Neural cell (in vitro differentiated cells): ENCODE results near the gene IMMP2L.

ENCODE experiments used
- EP300 ChIP-seq: fragments of 450-650 bp; conservative IDR thresholded peaks from 2 replicates; pipeline ENCODE4 v1.6.1; 2014; ENCODE audit warnings: antibody characterized with exemption, mild to moderate bottlenecking, moderate library complexity; ENCODE audit not compliant: poor library complexity, severe bottlenecking
- EZH2 ChIP-seq: fragments of 200-600, 300-800 bp; shearing (Covaris generic), sonication (generic); IDR thresholded peaks from 2 replicates; pipeline ENCODE4 v1.6.1; 2014; ENCODE audit warnings: antibody characterized with exemption, low read length, borderline replicate concordance, mild to moderate bottlenecking; ENCODE audit not compliant: insufficient read depth, poor library complexity, severe bottlenecking
- MXI1 ChIP-seq: fragments of 450-650 bp; conservative IDR thresholded peaks from 2 replicates; pipeline ENCODE4 v1.6.1; 2014; ENCODE audit warnings: antibody characterized with exemption, mild to moderate bottlenecking; ENCODE audit not compliant: poor library complexity, severe bottlenecking
- POLR2AphosphoS5 ChIP-seq: IDR thresholded peaks from 2 replicates; pipeline ENCODE4 v1.6.1; 2012
- RAD21 ChIP-seq: fragments of 450-650 bp; conservative IDR thresholded peaks from 2 replicates; pipeline ENCODE4 v1.6.1; 2014; ENCODE audit warnings: antibody characterized with exemption, mild to moderate bottlenecking, moderate library complexity
- SMC3 ChIP-seq: fragments of 450-650 bp; conservative IDR thresholded peaks from 2 replicates; pipeline ENCODE4 v1.6.1; 2014; ENCODE audit warnings: antibody characterized with exemption, mild to moderate bottlenecking, moderate library complexity; ENCODE audit not compliant: poor library complexity
- TAF1 ChIP-seq: IDR thresholded peaks from 2 replicates; pipeline ENCODE4 v1.6.1; 2012; ENCODE audit warnings: low read depth
- TF ChIP-seq, protein P1 (sequence below): fragments of 450-650 bp; IDR thresholded peaks from 2 replicates; pipeline ENCODE4 v1.5.1; 2014; ENCODE audit warnings: antibody characterized with exemption, mild to moderate bottlenecking, moderate library complexity; ENCODE audit not compliant: poor library complexity, severe bottlenecking
- TF ChIP-seq, protein P2 (sequence below): IDR thresholded peaks from 2 replicates; pipeline ENCODE4 v1.6.1; 2012; ENCODE audit warnings: borderline replicate concordance

DNA sequence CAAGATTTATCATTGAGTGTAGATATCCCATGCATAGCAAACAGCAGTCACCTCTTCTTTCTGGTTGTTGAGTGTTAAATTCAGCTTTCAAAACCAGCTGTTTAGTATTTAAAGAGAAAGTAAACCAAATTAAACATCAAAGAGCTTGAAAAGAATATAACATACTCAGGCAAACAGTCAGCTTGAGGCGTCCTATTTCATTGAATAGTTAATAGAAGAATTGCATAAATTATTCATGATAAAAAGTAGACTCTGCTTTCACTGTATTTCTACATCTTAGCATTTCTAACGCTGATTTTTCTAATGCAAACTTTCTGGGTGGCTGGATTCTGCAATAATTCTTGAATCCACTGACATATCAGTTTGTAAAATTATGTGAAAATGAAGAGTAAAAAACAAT, 935.9 kb downstream of the IMMP2L start:
- no peak for TF ChIP-seq TAF1
- no peak for TF ChIP-seq POLR2AphosphoS5
- TF ChIP-seq, protein P1, sequence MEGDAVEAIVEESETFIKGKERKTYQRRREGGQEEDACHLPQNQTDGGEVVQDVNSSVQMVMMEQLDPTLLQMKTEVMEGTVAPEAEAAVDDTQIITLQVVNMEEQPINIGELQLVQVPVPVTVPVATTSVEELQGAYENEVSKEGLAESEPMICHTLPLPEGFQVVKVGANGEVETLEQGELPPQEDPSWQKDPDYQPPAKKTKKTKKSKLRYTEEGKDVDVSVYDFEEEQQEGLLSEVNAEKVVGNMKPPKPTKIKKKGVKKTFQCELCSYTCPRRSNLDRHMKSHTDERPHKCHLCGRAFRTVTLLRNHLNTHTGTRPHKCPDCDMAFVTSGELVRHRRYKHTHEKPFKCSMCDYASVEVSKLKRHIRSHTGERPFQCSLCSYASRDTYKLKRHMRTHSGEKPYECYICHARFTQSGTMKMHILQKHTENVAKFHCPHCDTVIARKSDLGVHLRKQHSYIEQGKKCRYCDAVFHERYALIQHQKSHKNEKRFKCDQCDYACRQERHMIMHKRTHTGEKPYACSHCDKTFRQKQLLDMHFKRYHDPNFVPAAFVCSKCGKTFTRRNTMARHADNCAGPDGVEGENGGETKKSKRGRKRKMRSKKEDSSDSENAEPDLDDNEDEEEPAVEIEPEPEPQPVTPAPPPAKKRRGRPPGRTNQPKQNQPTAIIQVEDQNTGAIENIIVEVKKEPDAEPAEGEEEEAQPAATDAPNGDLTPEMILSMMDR, result no peak
- no peak for TF ChIP-seq EZH2
- TF ChIP-seq EP300, result no peak
- TF ChIP-seq, protein P2, sequence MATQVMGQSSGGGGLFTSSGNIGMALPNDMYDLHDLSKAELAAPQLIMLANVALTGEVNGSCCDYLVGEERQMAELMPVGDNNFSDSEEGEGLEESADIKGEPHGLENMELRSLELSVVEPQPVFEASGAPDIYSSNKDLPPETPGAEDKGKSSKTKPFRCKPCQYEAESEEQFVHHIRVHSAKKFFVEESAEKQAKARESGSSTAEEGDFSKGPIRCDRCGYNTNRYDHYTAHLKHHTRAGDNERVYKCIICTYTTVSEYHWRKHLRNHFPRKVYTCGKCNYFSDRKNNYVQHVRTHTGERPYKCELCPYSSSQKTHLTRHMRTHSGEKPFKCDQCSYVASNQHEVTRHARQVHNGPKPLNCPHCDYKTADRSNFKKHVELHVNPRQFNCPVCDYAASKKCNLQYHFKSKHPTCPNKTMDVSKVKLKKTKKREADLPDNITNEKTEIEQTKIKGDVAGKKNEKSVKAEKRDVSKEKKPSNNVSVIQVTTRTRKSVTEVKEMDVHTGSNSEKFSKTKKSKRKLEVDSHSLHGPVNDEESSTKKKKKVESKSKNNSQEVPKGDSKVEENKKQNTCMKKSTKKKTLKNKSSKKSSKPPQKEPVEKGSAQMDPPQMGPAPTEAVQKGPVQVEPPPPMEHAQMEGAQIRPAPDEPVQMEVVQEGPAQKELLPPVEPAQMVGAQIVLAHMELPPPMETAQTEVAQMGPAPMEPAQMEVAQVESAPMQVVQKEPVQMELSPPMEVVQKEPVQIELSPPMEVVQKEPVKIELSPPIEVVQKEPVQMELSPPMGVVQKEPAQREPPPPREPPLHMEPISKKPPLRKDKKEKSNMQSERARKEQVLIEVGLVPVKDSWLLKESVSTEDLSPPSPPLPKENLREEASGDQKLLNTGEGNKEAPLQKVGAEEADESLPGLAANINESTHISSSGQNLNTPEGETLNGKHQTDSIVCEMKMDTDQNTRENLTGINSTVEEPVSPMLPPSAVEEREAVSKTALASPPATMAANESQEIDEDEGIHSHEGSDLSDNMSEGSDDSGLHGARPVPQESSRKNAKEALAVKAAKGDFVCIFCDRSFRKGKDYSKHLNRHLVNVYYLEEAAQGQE, result no peak
- TF ChIP-seq MXI1, result no peak
- TF ChIP-seq RAD21, result no peak
- TF ChIP-seq SMC3, result no peak
